Transverse colon (tissue), 3 donors: Measurements from ENCODE around the gene IVD.

ENCODE experiments used
- EP300 ChIP-seq: sonication (generic); formaldehyde crosslinking; IDR thresholded peaks from one replicate; pipeline ENCODE4 v1.6.1; 2017; ENCODE audit warnings: antibody characterized with exemption, low read depth
- POLR2A ChIP-seq: fragments of 450-650 bp; IDR thresholded peaks from one replicate; pipeline ENCODE4 v1.6.1; 2016; ENCODE audit warnings: antibody characterized with exemption, mild to moderate bottlenecking, moderate library complexity
- POLR2AphosphoS5 ChIP-seq, 3 donors: sonication (generic); formaldehyde crosslinking; IDR thresholded peaks; one replicate each; pipeline ENCODE4 v1.6.1; 2016; ENCODE audit warnings: antibody characterized with exemption in 3 of 3

- TF ChIP-seq POLR2A, result no peak
- peak in 2 of 3 donors; percentile 45 to 52 for TF ChIP-seq POLR2AphosphoS5 (IDR thresholded peaks at IDR 0.05)
- TF ChIP-seq EP300, result no peak
Observed at GRCh38 chr15:40367686-40368611, 37.6 kb upstream of the IVD start.
